ENCODE results near the gene CRIP2. TPM values are rescaled to one million over a fixed set of nuclear protein-coding genes. Genes with fewer than 3 reads are reported as not detected.

CRIP2 gene
- total RNA-seq, 4 donors from 2014 or later = 63.4 to 177 (median 122) TPM

- no peak for TF ChIP-seq CTCF (IDR thresholded peaks at IDR 0.05)
- ATAC-seq (ENCODE audit: low FRiP score) (no peak), DNase-seq (ENCODE audit: low spot score) (no peak)
Observed at GRCh38 chr14:105476831-105477659, 2.4 kb downstream of the CRIP2 start.

- no peak for DNase-seq (ENCODE audit: low spot score)
Observed at GRCh38 chr14:105477660-105478397, 3.2 kb downstream of the CRIP2 start.

GRCh38 chr14:105478398-105479251 lies 4.0 kb downstream of the CRIP2 start:
- TF ChIP-seq CTCF (IDR thresholded peaks at IDR 0.05) = no peak
- ATAC-seq (ENCODE audit: low FRiP score) = no peak
- DNase-seq (ENCODE audit: low spot score) = no peak

More at GRCh38 chr14:105477660-105478397, 3.2 kb downstream of the CRIP2 start:
- TF ChIP-seq CTCF (IDR thresholded peaks at IDR 0.05) = no peak
- ATAC-seq (ENCODE audit: low FRiP score) = no peak

DNA sequence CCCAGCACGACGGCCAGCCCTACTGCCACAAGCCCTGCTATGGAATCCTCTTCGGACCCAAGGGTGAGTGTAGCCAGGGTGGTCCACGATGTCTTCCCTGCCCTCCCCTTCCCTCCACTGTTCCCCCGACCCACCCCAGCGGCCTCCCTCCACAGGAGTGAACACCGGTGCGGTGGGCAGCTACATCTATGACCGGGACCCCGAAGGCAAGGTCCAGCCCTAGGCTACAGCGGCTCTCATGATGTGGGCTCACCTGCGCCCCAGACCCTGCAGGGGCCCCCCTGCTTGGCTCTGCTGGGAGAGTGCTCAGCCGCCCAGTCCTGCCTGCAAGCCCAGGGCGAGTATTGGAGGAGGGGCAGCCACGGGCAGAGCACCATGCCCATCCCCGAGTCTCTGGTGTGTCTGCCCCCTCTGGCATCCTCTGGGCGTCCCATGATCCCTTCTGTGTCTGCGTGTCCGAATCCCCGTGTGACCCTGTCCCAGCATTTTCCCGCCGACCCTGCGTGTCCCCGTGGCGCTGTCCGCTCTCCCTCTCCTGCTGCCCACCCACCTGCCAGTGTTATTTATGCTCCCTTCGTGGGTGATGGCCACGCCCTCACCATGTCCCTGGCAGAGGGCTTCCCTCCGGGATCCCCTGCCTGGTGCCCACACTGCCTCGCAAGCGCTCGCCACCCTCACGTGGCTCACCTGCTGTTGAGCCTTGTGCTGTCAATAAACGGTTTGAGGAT lies 5.0 kb downstream of the CRIP2 start:
- no peak for TF ChIP-seq CTCF (IDR thresholded peaks at IDR 0.05)
- no peak for DNase-seq (ENCODE audit: low spot score)
- no peak for ATAC-seq (ENCODE audit: low FRiP score)

DNA sequence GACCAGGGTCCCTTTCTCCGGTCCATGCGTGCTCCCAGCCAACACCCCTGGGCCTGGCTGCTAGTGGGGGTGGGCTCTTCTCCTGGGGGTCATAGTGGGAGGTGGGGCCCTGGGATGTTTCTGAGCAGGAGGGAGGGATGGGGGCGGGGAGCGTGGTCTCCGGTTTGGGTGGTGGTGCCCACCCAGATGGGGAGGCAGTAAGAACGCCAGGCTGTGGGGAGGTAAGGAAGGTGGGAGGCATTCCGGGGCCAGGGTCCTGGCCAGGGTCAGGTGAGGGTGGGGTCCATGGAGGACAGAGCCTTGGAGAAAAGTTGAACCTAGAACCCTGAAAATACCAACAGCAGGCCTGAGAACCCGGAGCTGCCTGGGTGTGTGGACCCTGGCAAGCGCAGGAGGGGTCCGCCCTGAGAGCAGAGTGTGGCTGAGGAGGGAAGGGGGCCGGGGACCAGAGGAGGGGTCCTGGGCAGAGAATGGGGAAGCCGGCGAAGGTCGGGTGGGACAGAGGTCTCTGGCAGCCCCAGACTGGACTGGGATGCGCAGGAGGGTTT lies 5.7 kb downstream of the CRIP2 start:
- ATAC-seq (ENCODE audit: low FRiP score) = no peak
- TF ChIP-seq CTCF (IDR thresholded peaks at IDR 0.05) = no peak
- no peak for DNase-seq (ENCODE audit: low spot score)
